WTC11 (cell line): ENCODE data around the gene TMEM256. TPM values are rescaled to one million over a fixed set of nuclear protein-coding genes. Genes with fewer than 3 reads are reported as not detected.

Source experiments
- ATAC-seq: fragments of 200-7000 bp; cut with Tn5 transposase; 2 replicates; pipeline ENCODE4 v1.10.0; 2021; ENCODE audit warnings: mild to moderate bottlenecking, moderate library complexity
- CTCF ChIA-PET: fragments of 300-600 bp; sonication (Branson Sonifier 250); formaldehyde crosslinking; loops from one replicate; lab custom pipeline; 2021; ENCODE audit warnings: antibody characterized with exemption; lab: Charles Lee
- POLR2A ChIA-PET: fragments of 350-600 bp; sonication (Branson Sonifier 250); formaldehyde crosslinking; loops from one replicate; lab custom pipeline; 2021; ENCODE audit warnings: antibody characterized with exemption; lab: Charles Lee
- DNase-seq: peaks from one replicate; pipeline ENCODE4 v3.0.0; 2021; ENCODE audit warnings: low spot score
- H3K27ac Mint-ChIP-seq: 2 replicates; pipeline ENCODE4 v1.8.0; 2021; ENCODE audit warnings: mixed read lengths
- H3K27me3 Mint-ChIP-seq: 2 replicates; pipeline ENCODE4 v1.8.0; 2021; ENCODE audit warnings: low read depth, mild to moderate bottlenecking, moderate library complexity, mixed read lengths
- H3K36me3 Mint-ChIP-seq: 2 replicates; pipeline ENCODE4 v1.8.0; 2021; ENCODE audit warnings: mixed read lengths
- H3K4me1 Mint-ChIP-seq: 2 replicates; pipeline ENCODE4 v1.8.0; 2022; ENCODE audit warnings: mixed read lengths
- H3K4me3 Mint-ChIP-seq: 2 replicates; pipeline ENCODE4 v1.8.0; 2021; ENCODE audit warnings: mild to moderate bottlenecking, moderate library complexity, mixed read lengths
- H3K9me3 Mint-ChIP-seq: 2 replicates; pipeline ENCODE4 v1.8.0; 2021; ENCODE audit warnings: mixed read lengths
- FOXJ3 ChIP-seq: sonication (generic); formaldehyde crosslinking; IDR thresholded peaks from 2 replicates; pipeline ENCODE4 v1.9.0; 2021; ENCODE audit warnings: missing genetic modification reagents, mild to moderate bottlenecking, borderline replicate concordance
- FOXP1 ChIP-seq: sonication (generic); formaldehyde crosslinking; IDR thresholded peaks from 2 replicates; pipeline ENCODE4 v1.8.0; 2022; ENCODE audit warnings: missing genetic modification reagents, mild to moderate bottlenecking, moderate library complexity, borderline replicate concordance
- NFE2L1 ChIP-seq: sonication (generic); formaldehyde crosslinking; IDR thresholded peaks from 2 replicates; pipeline ENCODE4 v1.8.1; 2023; ENCODE audit warnings: missing genetic modification reagents
- OVOL2 ChIP-seq: fragments of 250-450 bp; sonication (Bioruptor Pico); IDR thresholded peaks from 2 replicates; pipeline ENCODE4 v1.9.0; 2021; ENCODE audit warnings: mild to moderate bottlenecking, borderline replicate concordance
- PRRX2 ChIP-seq: fragments of 250-450 bp; sonication (Bioruptor Pico); IDR thresholded peaks from 2 replicates; pipeline ENCODE4 v1.8.0; 2021; ENCODE audit warnings: mild to moderate bottlenecking
- RELA ChIP-seq: sonication (generic); formaldehyde crosslinking; IDR thresholded peaks from 2 replicates; pipeline ENCODE4 v1.8.1; 2022; ENCODE audit warnings: missing genetic modification reagents, mild to moderate bottlenecking, borderline replicate concordance
- RORB ChIP-seq: fragments of 250-450 bp; sonication (Bioruptor Pico); IDR thresholded peaks from 2 replicates; pipeline ENCODE4 v1.9.0; 2021; ENCODE audit warnings: mild to moderate bottlenecking
- SMAD4 ChIP-seq: sonication (generic); formaldehyde crosslinking; IDR thresholded peaks from 2 replicates; pipeline ENCODE4 v1.8.0; 2022; ENCODE audit warnings: mild to moderate bottlenecking, missing genetic modification reagents
- TCF7 ChIP-seq: sonication (generic); formaldehyde crosslinking; IDR thresholded peaks from 2 replicates; pipeline ENCODE4 v1.8.0; 2022; ENCODE audit warnings: mild to moderate bottlenecking, low read depth, missing genetic modification reagents, moderate library complexity
- TEAD4 ChIP-seq: sonication (generic); formaldehyde crosslinking; IDR thresholded peaks from 2 replicates; pipeline ENCODE4 v1.8.0; 2022; ENCODE audit warnings: mild to moderate bottlenecking, missing genetic modification reagents
- ZBTB21 ChIP-seq: sonication (generic); formaldehyde crosslinking; IDR thresholded peaks from 2 replicates; pipeline ENCODE4 v1.8.1; 2023; ENCODE audit warnings: mild to moderate bottlenecking, missing genetic modification reagents, borderline replicate concordance
- ZNF671 ChIP-seq: fragments of 250-450 bp; sonication (Bioruptor Pico); IDR thresholded peaks from 2 replicates; pipeline ENCODE4 v1.8.0; 2021; ENCODE audit warnings: mild to moderate bottlenecking
- total RNA-seq: library from RNA; stranded (reverse); gene quantifications from 3 replicates; pipeline ENCODE4 v1.2.3, GENCODE V29; 2021
- TF ChIP-seq, protein P1 (sequence below): sonication (generic); formaldehyde crosslinking; IDR thresholded peaks from 2 replicates; pipeline ENCODE4 v1.8.1; 2023; ENCODE audit warnings: mild to moderate bottlenecking, missing genetic modification reagents, moderate library complexity
- TF ChIP-seq, protein P2 (sequence below): sonication (generic); formaldehyde crosslinking; IDR thresholded peaks from 2 replicates; pipeline ENCODE4 v1.8.0; 2023; ENCODE audit warnings: missing genetic modification reagents, mild to moderate bottlenecking, borderline replicate concordance
- TF ChIP-seq, protein P3 (sequence below): sonication (generic); formaldehyde crosslinking; IDR thresholded peaks from 2 replicates; pipeline ENCODE4 v1.8.1; 2023; ENCODE audit warnings: mild to moderate bottlenecking, moderate library complexity, missing genetic modification reagents
- TF ChIP-seq, protein P4 (sequence below): sonication (generic); formaldehyde crosslinking; IDR thresholded peaks from 2 replicates; pipeline ENCODE4 v1.8.0; 2022; ENCODE audit warnings: mild to moderate bottlenecking, missing genetic modification reagents
- TF ChIP-seq, protein P5 (sequence below): sonication (generic); formaldehyde crosslinking; IDR thresholded peaks from 2 replicates; pipeline ENCODE4 v1.8.0; 2022; ENCODE audit warnings: mild to moderate bottlenecking, missing genetic modification reagents
- TF ChIP-seq, protein P6 (sequence below): sonication (generic); formaldehyde crosslinking; IDR thresholded peaks from 2 replicates; pipeline ENCODE4 v1.8.1; 2022; ENCODE audit warnings: low read depth, missing genetic modification reagents, borderline replicate concordance
- TF ChIP-seq, protein P7 (sequence below): fragments of 250-450 bp; sonication (Bioruptor Pico); IDR thresholded peaks from 2 replicates; pipeline ENCODE4 v2.1.2; 2022; ENCODE audit warnings: mild to moderate bottlenecking, moderate library complexity

TMEM256 gene
- total RNA-seq, 1 experiment from 2014 or later = 132 TPM

DNA sequence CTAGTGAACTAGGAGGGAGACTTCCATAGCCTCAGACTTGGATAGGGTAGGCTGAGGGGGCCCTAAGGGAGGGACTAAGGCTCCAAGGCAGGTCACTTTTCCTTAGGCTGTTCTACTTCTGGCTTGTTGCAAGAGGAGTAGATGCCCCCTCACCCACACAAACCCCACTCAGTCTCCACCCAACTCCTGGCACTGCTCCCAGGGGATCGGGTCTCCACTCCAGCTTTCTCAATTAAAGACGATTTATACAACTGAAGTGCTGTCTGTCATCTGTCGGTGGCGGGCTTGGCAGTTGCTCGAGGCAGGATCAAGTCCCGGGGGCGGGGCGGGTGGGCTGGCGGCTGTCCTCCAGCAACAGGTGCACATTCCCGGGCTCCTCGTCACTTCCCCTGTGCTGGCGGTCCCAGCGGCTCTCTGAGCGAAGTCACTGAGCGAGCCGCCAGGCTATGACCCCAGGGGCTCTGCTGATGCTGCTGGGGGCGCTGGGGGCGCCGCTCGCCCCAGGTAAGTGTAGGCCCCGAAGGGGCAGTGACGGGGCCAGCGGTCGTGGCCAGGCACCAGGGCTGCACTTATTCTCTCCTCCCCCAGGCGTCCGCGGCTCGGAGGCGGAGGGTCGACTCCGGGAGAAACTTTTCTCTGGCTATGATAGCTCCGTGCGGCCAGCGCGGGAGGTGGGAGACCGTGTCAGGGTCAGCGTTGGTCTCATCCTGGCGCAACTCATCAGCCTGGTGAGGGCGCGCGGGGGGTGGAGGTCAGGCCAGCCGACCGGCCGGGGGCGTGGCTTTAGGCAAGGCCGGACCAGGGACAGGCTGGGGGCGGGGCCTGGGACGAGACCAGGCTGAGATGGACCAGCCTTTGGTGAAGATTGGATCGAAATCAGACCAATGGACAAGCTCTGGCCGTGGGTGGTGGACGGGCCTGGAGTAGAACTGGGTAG is 41.1 kb upstream of the TMEM256 start, which contains the start of gene CHRNB1 (continued):
- TF ChIP-seq FOXJ3 (CRISPR knock-in tag) (no peak), FOXP1 (CRISPR knock-in tag) (no peak; the same call in 1 of the 2 replicates), NFE2L1 (CRISPR knock-in tag) (no peak)

DNA sequence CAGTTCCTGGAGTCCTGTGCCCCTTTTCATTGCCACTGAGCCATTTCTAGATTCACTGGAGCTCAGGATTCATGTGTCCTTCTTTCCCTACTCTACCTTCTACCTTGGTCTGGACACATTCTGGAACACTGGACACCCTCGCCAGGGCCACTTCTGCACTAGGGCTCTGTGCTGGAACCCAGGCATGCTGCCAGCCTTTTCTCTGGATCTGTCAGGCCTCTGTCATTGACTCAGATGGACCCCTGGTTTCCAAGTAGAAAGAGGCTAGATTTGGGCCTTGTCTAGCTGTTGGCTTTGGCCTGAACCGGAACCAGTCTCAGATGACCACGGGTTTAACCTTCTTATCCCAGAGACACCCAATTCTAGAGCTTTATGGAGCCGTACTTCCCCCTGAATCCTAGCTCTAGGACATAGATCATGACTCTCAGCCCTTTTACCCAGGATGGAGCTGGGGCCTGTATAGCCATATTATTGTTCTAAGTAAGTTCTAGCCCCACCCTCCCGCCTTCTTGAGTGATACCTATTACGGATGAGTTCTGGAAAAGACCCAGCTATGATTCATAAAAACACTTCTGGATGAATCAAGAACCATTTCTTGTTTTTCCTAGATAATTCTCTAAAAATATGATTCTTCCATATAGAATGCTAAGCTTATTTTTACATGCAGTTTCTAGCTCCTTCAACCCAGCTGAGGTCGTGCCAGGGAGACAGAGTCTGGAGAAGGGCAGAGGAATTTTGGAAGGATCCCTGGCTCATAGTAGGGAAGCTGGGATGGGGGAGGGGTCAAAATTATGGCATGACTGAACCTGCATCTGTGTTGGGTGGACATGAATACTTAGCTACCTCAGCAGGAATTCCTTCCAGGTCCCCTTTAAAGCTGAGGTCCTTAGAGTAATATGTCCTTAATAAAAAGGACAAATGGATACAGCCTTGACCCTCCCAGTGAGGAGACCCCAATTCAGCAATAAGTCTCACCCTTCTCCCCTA is 39.9 kb upstream of the TMEM256 start:
- DNase-seq (no peak), ATAC-seq (no peak)
- Mint-ChIP-seq H3K27me3 (peaks cover 42% of the 10 kb centered on the region), H3K9me3 (no peaks in the 10 kb centered on the region), H3K27ac (no peak overlapping the region), H3K36me3 (peaks cover 9% of the 10 kb centered on the region; the same call in 1 of the 2 replicates), H3K4me3 (peak overlapping the region; percentile 87), H3K4me1 (peaks cover 37% of the 10 kb centered on the region)
- ChIA-PET POLR2A (interaction anchor here (0.8 to 1.9 kb wide), 2 partner anchors 8 to 35 kb away, joined by 4 to 24 read pairs; partner anchors contain the start of gene TMEM102), CTCF (interaction anchor here (0.5 to 2.9 kb wide), 10 partner anchors 8 to 188 kb away, joined by 3 to 12 read pairs (median 3); partner anchors contain the start of genes PLSCR3, TMEM256 and TMEM95)
- TF ChIP-seq, protein P1, sequence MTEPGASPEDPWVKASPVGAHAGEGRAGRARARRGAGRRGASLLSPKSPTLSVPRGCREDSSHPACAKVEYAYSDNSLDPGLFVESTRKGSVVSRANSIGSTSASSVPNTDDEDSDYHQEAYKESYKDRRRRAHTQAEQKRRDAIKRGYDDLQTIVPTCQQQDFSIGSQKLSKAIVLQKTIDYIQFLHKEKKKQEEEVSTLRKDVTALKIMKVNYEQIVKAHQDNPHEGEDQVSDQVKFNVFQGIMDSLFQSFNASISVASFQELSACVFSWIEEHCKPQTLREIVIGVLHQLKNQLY (CRISPR knock-in tag) = no peak
- TF ChIP-seq, protein P2, sequence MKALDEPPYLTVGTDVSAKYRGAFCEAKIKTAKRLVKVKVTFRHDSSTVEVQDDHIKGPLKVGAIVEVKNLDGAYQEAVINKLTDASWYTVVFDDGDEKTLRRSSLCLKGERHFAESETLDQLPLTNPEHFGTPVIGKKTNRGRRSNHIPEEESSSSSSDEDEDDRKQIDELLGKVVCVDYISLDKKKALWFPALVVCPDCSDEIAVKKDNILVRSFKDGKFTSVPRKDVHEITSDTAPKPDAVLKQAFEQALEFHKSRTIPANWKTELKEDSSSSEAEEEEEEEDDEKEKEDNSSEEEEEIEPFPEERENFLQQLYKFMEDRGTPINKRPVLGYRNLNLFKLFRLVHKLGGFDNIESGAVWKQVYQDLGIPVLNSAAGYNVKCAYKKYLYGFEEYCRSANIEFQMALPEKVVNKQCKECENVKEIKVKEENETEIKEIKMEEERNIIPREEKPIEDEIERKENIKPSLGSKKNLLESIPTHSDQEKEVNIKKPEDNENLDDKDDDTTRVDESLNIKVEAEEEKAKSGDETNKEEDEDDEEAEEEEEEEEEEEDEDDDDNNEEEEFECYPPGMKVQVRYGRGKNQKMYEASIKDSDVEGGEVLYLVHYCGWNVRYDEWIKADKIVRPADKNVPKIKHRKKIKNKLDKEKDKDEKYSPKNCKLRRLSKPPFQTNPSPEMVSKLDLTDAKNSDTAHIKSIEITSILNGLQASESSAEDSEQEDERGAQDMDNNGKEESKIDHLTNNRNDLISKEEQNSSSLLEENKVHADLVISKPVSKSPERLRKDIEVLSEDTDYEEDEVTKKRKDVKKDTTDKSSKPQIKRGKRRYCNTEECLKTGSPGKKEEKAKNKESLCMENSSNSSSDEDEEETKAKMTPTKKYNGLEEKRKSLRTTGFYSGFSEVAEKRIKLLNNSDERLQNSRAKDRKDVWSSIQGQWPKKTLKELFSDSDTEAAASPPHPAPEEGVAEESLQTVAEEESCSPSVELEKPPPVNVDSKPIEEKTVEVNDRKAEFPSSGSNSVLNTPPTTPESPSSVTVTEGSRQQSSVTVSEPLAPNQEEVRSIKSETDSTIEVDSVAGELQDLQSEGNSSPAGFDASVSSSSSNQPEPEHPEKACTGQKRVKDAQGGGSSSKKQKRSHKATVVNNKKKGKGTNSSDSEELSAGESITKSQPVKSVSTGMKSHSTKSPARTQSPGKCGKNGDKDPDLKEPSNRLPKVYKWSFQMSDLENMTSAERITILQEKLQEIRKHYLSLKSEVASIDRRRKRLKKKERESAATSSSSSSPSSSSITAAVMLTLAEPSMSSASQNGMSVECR = no peak
- TF ChIP-seq, protein P3, sequence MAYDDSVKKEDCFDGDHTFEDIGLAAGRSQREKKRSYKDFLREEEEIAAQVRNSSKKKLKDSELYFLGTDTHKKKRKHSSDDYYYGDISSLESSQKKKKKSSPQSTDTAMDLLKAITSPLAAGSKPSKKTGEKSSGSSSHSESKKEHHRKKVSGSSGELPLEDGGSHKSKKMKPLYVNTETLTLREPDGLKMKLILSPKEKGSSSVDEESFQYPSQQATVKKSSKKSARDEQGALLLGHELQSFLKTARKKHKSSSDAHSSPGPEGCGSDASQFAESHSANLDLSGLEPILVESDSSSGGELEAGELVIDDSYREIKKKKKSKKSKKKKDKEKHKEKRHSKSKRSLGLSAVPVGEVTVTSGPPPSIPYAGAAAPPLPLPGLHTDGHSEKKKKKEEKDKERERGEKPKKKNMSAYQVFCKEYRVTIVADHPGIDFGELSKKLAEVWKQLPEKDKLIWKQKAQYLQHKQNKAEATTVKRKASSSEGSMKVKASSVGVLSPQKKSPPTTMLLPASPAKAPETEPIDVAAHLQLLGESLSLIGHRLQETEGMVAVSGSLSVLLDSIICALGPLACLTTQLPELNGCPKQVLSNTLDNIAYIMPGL (CRISPR knock-in tag) = no peak
- TF ChIP-seq RELA (CRISPR knock-in tag) (no peak), RORB (CRISPR knock-in tag) (no peak), ZNF671 (CRISPR knock-in tag) (no peak), SMAD4 (CRISPR knock-in tag) (no peak), PRRX2 (no peak), TCF7 (no peak), ZBTB21 (no peak), OVOL2 (CRISPR knock-in tag) (no peak), TEAD4 (CRISPR knock-in tag) (no peak)
- TF ChIP-seq, protein P4, sequence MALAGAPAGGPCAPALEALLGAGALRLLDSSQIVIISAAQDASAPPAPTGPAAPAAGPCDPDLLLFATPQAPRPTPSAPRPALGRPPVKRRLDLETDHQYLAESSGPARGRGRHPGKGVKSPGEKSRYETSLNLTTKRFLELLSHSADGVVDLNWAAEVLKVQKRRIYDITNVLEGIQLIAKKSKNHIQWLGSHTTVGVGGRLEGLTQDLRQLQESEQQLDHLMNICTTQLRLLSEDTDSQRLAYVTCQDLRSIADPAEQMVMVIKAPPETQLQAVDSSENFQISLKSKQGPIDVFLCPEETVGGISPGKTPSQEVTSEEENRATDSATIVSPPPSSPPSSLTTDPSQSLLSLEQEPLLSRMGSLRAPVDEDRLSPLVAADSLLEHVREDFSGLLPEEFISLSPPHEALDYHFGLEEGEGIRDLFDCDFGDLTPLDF = no peak
- TF ChIP-seq, protein P5, sequence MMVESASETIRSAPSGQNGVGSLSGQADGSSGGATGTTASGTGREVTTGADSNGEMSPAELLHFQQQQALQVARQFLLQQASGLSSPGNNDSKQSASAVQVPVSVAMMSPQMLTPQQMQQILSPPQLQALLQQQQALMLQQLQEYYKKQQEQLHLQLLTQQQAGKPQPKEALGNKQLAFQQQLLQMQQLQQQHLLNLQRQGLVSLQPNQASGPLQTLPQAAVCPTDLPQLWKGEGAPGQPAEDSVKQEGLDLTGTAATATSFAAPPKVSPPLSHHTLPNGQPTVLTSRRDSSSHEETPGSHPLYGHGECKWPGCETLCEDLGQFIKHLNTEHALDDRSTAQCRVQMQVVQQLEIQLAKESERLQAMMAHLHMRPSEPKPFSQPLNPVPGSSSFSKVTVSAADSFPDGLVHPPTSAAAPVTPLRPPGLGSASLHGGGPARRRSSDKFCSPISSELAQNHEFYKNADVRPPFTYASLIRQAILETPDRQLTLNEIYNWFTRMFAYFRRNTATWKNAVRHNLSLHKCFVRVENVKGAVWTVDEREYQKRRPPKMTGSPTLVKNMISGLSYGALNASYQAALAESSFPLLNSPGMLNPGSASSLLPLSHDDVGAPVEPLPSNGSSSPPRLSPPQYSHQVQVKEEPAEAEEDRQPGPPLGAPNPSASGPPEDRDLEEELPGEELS = no peak
- TF ChIP-seq, protein P6, sequence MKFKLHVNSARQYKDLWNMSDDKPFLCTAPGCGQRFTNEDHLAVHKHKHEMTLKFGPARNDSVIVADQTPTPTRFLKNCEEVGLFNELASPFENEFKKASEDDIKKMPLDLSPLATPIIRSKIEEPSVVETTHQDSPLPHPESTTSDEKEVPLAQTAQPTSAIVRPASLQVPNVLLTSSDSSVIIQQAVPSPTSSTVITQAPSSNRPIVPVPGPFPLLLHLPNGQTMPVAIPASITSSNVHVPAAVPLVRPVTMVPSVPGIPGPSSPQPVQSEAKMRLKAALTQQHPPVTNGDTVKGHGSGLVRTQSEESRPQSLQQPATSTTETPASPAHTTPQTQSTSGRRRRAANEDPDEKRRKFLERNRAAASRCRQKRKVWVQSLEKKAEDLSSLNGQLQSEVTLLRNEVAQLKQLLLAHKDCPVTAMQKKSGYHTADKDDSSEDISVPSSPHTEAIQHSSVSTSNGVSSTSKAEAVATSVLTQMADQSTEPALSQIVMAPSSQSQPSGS (CRISPR knock-in tag) = no peak
- TF ChIP-seq, protein P7, sequence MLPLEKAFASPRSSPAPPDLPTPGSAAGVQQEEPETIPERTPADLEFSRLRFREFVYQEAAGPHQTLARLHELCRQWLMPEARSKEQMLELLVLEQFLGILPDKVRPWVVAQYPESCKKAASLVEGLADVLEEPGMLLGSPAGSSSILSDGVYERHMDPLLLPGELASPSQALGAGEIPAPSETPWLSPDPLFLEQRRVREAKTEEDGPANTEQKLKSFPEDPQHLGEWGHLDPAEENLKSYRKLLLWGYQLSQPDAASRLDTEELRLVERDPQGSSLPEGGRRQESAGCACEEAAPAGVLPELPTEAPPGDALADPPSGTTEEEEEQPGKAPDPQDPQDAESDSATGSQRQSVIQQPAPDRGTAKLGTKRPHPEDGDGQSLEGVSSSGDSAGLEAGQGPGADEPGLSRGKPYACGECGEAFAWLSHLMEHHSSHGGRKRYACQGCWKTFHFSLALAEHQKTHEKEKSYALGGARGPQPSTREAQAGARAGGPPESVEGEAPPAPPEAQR (CRISPR knock-in tag) = no peak
